Measurements from ENCODE around the gene ATAD3B.

GRCh38 chr1:1543706-1544099, 72.1 kb downstream of the ATAD3B start:
- TF ChIP-seq CTCF (IDR thresholded peaks at IDR 0.05) (no peak), POLR2A (IDR thresholded peaks at IDR 0.05) (no peak)

Data from esophagus squamous epithelium (tissue), 4 donors.